ELR (cell line): ENCODE measurements around the gene PLA2R1.
A peak's percentile ranks its signal among the peaks of the same experiment; 100 is the strongest.

Source experiments
- DNase-seq: peaks from one replicate; pipeline ENCODE4 v3.0.0-alpha.2; 2015; ENCODE audit warnings: low read depth

The PLA2R1 gene

GRCh38 chr2:159894145-159894838, 168.1 kb downstream of the PLA2R1 start:
- no peak for DNase-seq

GRCh38 chr2:159892990-159893810, 169.2 kb downstream of the PLA2R1 start:
- DNase-seq: no peak

GRCh38 chr2:159891917-159892730, 170.3 kb downstream of the PLA2R1 start:
- peak; percentile 78 for DNase-seq

GRCh38 chr2:159891267-159891588, 171.2 kb downstream of the PLA2R1 start:
- DNase-seq: no peak

GRCh38 chr2:159890551-159891266, 171.7 kb downstream of the PLA2R1 start:
- no peak for DNase-seq

- no peak for DNase-seq
Measured at GRCh38 chr2:159882130-159882745, 180.2 kb downstream of the PLA2R1 start.
